H1 (cell line): ENCODE measurements around the gene NLGN4X.

Source experiments
- CHD2 ChIP-seq: IDR thresholded peaks from 2 replicates; pipeline ENCODE4 v1.6.1; 2012; ENCODE audit warnings: low read length, improper control_type of control experiment
- EGR1 ChIP-seq: IDR thresholded peaks from 2 replicates; pipeline ENCODE4 v1.6.1; 2011; ENCODE audit warnings: low read depth, low read length, borderline replicate concordance
- EZH2 ChIP-seq: fragments of 200-600 bp; sonication (generic); IDR thresholded peaks from 2 replicates; pipeline ENCODE4 v1.7.1; 2012; ENCODE audit warnings: low read depth, mild to moderate bottlenecking, moderate library complexity, low read length, inconsistent platforms; ENCODE audit not compliant: severe bottlenecking
- KDM5A ChIP-seq: fragments of 200-600 bp; IDR thresholded peaks from 2 replicates; pipeline ENCODE4 v1.7.1; 2012; ENCODE audit warnings: mild to moderate bottlenecking, low read length, inconsistent platforms, mixed read lengths
- POLR2A ChIP-seq, 2 experiments: IDR thresholded peaks; 1 replicate in 1 of 2; 2 replicates in 1 of 2; pipeline ENCODE4 v1.6.1; 2011; ENCODE audit warnings: low read depth in 2 of 2, low read length in 2 of 2, mild to moderate bottlenecking in 2 of 2; ENCODE audit errors: control extremely low read depth in 1 of 2
- POLR2AphosphoS5 ChIP-seq: IDR thresholded peaks from 2 replicates; pipeline ENCODE4 v1.6.1; 2011; ENCODE audit warnings: low read depth, low read length
- TAF1 ChIP-seq: IDR thresholded peaks from 2 replicates; pipeline ENCODE4 v1.6.1; 2011; ENCODE audit warnings: mild to moderate bottlenecking, low read depth, low read length
- TF ChIP-seq, protein P1 (sequence below): IDR thresholded peaks from 2 replicates; pipeline ENCODE4 v1.6.1; 2012; ENCODE audit warnings: low read length, inconsistent platforms
- TF ChIP-seq, protein P2 (sequence below), 3 experiments: IDR thresholded peaks; 1 replicate in 2 of 3; 2 replicates in 1 of 3; pipeline versions ENCODE4 v1.5.1 to v1.6.1; 2011; ENCODE audit warnings: low read length in 3 of 3, mild to moderate bottlenecking in 3 of 3, inconsistent platforms in 2 of 3, low read depth in 1 of 3, moderate library complexity in 1 of 3; ENCODE audit not compliant: insufficient read depth in 1 of 3; ENCODE audit errors: control extremely low read depth in 1 of 3

DNA sequence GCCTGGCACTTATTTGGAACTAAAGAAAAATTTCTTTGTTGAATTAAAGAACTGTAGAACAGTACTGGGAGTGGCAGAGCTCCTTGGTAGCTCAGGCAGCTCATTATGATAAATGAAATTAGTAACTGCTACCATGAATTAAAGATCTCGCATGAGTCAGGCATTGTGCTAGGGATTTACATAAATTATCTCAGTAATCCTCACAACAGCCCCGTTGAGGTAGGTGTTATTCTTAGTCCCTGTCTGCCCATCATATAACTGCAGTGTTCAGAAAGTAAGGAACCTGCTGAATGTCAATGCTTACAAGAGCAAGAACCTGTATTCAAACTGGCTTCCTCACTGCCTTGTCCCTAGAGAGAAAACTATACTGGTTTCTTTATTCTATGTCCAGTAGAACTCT, 108.3 kb downstream of the NLGN4X start:
- no peak for TF ChIP-seq CHD2
- no peak for TF ChIP-seq EZH2
- TF ChIP-seq POLR2AphosphoS5, result no peak
- TF ChIP-seq KDM5A, result no peak
- TF ChIP-seq POLR2A (IDR thresholded peaks at IDR 0.05; ENCODE audit: control extremely low read depth in 1 of 2, low read depth in 2 of 2, low read length in 2 of 2), result no peak
- TF ChIP-seq TAF1, result no peak
- TF ChIP-seq, protein P1, sequence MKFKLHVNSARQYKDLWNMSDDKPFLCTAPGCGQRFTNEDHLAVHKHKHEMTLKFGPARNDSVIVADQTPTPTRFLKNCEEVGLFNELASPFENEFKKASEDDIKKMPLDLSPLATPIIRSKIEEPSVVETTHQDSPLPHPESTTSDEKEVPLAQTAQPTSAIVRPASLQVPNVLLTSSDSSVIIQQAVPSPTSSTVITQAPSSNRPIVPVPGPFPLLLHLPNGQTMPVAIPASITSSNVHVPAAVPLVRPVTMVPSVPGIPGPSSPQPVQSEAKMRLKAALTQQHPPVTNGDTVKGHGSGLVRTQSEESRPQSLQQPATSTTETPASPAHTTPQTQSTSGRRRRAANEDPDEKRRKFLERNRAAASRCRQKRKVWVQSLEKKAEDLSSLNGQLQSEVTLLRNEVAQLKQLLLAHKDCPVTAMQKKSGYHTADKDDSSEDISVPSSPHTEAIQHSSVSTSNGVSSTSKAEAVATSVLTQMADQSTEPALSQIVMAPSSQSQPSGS, result no peak
- TF ChIP-seq, protein P2, sequence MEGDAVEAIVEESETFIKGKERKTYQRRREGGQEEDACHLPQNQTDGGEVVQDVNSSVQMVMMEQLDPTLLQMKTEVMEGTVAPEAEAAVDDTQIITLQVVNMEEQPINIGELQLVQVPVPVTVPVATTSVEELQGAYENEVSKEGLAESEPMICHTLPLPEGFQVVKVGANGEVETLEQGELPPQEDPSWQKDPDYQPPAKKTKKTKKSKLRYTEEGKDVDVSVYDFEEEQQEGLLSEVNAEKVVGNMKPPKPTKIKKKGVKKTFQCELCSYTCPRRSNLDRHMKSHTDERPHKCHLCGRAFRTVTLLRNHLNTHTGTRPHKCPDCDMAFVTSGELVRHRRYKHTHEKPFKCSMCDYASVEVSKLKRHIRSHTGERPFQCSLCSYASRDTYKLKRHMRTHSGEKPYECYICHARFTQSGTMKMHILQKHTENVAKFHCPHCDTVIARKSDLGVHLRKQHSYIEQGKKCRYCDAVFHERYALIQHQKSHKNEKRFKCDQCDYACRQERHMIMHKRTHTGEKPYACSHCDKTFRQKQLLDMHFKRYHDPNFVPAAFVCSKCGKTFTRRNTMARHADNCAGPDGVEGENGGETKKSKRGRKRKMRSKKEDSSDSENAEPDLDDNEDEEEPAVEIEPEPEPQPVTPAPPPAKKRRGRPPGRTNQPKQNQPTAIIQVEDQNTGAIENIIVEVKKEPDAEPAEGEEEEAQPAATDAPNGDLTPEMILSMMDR (IDR thresholded peaks at IDR 0.05; ENCODE audit: control extremely low read depth in 1 of 3, insufficient read depth in 1 of 3, low read depth in 1 of 3, low read length in 3 of 3), result no peak
- TF ChIP-seq EGR1, result no peak
